HG03064 (cell line): Measurements from ENCODE around the gene ABCA1.
"Not testable (repeated sequence)": the region's sequence is repeated elsewhere in the genome, so short reads cannot be mapped to it uniquely, and the experiment has no call there.

ENCODE experiments used
- ATAC-seq: cut with Tn5 transposase; IDR thresholded peaks from one replicate; pipeline ENCODE4 v1.9.1; 2021; ENCODE audit warnings: low read depth; ENCODE audit not compliant: unreplicated experiment

The ABCA1 gene

GRCh38 chr9:104774831-104775573, 153.0 kb downstream of the ABCA1 start:
- ATAC-seq = peak; percentile 84

DNA sequence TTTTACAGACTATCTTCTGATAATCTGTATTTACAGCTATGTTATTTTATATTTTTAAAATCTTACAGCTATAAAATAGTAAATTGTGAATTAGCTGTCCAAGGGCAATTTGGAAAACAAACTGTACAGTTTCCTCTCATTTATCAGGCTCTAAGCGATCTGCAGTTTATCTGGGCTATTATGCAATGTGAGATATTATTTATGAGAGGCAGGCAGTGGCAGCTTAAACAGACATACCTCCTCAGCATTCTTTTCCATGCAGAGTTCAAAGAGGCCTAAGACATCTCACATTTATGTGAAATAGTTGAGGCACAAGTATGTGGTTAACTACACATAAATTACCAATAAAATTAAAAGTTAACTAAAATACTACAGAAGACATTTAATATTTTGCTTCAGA, 153.8 kb downstream of the ABCA1 start:
- no peak for ATAC-seq

DNA sequence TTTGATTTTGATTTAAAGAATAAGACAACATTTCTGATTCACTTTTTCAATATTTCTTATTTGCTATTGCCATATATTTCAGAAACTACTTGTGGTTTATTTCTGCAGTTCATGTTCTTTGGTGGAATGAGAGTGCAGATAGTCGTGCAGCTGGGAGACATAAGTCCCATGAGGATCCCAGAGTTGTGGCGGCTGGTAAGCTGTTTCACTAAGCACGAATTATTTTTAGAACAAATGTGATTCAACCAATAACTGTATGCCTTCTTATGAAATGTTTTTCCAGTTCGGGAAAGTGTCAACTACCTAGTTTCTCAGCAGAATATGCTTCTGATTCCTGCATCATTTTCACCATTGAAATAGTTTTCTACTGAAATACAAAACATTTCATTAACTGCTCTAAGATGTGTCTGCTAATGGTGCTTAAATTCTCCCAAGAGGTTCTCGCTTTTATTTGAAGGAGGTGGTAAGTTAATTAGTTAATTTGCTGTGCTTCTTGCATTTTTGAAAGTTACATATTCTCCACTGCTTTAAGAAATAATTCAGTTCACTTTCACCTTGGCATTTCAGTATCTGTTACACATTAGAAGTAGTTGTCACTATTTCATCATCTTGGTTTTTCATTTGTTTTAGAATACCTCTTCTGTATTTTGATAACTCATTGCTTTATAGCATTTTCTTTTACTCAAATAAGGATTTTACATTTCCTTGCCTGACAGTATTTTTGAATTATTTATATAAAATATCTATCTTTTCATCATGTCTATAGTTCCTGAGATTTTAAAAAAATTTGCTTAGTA, 155.0 kb downstream of the ABCA1 start:
- ATAC-seq = peak; percentile 47

- no peak for ATAC-seq
These were observed 158.3 kb downstream of the ABCA1 start for GRCh38 chr9:104769655-104770054.

DNA sequence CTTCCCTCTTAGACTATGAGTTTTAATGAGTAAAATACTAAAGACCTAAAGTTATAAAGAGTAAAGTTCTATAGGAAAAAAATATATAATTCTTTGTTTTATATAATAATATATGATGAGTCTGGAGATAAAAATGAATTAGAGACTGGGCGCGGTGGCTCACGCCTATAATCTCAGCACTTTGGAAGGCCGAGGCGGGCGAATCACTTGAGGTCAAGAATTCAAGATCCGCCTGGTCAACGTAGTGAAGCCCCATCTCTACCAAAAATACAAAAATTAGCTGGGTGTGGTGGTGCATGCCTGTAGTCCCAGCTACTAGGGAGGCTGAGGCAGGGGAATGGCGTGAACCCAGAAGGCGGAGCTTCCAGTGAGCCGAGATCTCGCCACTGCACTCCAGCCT, 158.9 kb downstream of the ABCA1 start:
- not testable (repeated sequence) for ATAC-seq

DNA sequence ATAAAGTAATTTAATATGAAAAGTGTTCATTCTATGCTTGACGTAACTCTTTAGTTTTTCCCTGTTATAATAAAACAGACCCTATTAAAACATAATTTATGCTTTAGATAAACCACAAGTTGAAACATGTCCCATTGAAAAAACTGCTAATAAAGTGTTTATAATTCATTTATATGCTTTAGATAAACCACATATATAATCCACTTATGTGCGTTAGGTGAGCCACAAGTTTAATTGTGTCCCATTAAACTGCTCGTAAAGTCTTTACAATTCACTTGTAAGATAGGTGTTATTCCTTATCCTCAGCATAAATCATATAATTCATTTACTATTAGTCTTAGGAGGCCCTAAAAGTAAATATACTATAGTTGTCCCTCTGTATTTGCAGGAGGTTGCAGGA, 160.4 kb downstream of the ABCA1 start:
- no peak for ATAC-seq

GRCh38 chr9:104766025-104766424, 161.9 kb downstream of the ABCA1 start:
- no peak for ATAC-seq

DNA sequence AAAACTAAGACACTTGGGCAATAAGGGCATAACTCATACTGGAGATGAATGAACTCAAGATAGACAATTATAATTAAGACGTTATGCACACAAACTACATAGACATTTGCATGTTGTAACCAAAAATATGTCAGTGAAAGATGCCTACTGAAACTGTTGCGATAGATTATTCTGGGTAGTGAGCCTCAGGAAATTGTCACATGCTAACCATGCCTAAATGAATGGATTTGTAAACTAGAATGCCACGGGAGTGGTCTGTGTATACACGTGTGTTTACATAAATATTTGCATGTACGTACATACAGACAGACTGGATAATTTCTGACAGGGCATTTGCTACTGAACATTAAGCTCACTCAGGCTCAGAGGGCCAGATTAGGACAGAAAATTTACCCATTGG, 162.8 kb downstream of the ABCA1 start:
- no peak for ATAC-seq

DNA sequence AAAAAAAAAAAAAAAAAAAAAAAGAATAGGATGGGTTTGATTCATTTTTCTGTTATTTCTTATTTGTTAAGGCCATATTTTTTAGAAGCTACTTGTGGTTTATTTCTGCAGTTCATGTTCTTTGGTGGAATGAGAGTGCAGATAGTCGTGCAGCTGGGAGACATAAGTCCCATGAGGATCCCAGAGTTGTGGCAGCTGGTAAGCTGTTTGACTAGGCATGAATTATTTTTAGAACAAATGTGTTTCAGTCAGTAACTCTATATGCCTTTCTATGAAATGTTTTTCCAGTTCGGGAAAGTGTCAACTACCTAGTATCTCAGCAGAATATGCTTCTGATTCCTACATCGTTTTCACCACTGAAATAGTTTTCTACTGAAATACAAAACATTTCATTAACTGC, 169.0 kb downstream of the ABCA1 start:
- no peak for ATAC-seq

DNA sequence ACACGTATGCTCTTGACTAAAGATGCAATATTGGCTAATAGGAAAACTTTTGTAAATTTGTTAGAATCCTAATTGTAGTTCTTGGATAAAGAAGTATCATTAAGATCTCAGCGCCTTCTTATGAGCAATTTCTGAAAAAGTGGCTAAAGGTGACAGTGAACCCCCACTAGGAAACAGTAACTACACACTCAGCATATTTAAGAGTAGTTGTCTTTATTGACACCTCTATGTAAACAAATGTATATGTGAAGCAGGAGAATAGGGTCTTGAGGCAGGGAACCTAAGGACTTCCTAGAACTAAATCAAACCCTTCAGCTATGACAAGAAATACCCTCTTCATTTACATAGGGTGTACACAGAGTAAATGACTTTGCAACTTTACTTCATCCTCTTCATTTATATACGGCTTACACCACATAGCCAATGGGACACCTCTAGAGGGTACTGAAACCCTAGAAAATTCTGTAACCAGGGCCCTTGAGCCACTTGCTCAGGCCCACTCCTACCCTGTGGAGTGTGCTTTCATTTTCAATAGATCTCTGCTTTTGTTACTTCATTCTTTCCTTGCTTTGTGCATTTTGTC, 177.7 kb downstream of the ABCA1 start:
- ATAC-seq = peak; percentile 25

DNA sequence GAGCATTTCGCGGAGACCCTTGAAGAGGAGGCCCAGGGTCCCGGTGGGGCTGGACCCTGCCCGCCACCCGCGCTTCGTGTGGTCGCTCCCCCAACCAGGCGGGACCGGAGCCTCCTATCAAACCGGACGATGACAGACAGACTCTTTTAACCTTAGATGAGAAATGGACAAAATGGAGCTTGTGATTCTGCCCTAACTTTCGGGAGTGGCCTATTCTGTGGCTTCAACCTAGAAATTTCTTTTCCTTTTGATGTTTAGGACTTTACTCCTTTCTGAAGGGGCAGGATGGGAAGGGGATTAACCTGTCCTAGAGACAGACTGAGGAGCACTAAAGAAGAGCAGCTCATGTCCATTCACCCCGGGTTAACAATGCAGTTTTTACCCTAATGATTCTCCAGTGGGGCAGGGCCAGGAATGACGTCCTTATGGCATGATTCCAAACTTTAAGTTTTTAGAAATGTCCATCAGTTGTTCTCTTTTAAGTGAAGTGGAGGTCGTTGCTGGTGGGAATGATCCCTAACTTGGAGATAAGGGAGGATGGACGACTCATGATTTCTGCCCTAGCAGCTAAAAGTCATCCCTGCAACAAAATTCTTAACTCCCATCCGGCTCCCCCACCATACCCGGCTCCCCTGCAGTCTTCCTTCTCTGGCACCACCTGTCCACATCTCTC, 179.5 kb downstream of the ABCA1 start:
- peak; percentile 4 for ATAC-seq

DNA sequence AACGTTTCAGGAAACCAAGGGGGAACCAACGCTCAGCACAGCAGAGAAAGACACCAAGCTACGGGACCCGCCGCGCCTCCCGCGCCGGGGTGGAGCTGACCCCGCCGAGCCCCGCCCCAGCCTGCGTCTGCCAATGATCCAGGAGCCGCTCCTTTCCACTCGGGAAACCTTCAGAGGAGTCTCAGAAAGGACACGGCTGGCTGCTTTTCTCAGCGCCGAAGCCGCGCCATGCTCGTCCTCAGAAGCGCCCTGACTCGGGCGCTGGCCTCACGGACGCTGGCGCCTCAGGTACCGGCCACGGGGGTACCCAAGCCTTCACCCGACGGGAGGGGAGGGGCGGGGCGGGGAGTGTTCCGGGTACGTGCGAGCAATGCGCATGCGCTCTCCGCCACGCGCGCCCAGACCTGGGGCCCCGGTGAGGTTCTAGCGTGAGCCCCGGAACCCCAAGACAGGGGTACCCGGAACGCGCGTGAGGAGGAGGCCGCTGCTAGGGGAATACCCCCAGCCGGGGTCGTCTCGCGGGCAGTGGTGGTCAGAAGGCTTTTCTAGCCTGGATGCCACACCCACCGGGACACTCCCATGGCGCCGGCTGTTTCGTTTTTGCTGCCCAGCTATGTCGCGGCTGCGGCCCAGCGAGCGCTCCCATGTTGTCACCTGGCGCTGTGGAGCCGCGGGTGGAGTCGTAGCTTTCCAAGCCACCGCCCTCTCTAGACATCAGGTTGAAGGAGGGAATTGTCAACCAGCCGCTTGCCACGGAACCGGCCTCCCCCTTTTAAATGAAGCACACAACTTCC, 180.2 kb downstream of the ABCA1 start, which contains the start of gene NIPSNAP3A:
TSS of gene NIPSNAP3A (plus strand) at position 119 of the 794 bp plus-strand sequence. CDS start at position 229, 110 bp downstream.
- ATAC-seq = peak; percentile 88

GRCh38 chr9:104747245-104747564, 180.8 kb downstream of the ABCA1 start:
- ATAC-seq = peak; percentile 23

DNA sequence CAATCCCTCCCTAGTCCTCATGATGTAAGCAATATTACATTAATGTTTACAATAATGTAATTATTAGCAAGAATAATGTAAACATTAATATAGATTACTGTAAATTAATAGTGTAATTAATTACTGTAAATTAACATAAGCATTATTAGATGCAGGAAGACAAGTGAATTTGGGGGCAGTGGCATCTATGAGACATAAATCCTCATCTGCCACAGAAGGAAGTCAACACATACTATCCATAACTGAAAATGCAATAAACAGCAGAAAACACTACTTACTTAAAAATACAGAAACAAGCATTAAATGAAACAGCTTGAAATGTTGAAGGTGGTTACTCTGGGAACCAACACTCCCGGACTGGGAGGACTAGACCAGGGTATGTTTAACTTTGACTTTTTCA, 181.2 kb downstream of the ABCA1 start:
- ATAC-seq = no peak

- ATAC-seq = no peak
These were observed 181.7 kb downstream of the ABCA1 start for GRCh38 chr9:104746285-104746684.

DNA sequence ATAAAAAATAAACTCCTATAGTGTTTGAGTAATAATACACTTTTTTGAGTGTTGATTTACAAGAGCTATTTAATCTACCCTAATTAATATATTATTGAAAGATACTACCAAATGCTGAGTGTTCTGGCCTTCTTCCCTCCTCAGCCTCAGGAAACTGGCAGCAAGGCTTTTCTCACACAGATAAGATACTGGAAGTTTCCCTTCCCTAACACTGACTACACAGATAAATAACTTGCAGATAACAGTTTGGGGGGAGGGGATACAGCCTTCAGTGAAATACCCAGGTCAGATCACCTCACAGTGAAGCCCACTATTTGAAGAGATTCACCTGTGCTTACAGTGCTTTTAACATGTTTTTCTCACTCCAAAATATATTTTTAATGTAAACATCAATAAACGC, 182.1 kb downstream of the ABCA1 start:
- no peak for ATAC-seq

GRCh38 chr9:104743376-104743985, 184.5 kb downstream of the ABCA1 start:
- no peak for ATAC-seq

- no peak for ATAC-seq
These were observed 187.3 kb downstream of the ABCA1 start for GRCh38 chr9:104740621-104741020.

DNA sequence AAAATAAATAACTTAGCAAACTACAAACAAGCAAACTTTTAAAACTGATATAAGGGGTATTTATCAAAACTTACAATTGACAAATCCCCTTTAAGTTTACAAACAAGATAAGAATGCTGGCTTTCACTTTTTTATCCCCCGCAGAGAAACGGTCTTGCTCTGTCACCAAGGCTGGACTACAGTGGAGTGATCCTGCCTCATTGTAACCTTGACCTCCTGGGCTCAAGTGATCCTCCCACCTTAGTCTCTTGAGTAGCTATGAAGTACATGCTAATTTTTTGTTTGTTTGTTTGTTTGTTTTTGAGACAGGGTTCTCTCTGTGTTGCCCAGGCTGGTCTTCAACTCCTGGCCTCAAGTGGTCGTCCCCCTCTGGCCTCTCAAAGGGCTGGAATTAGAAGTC, 189.5 kb downstream of the ABCA1 start:
- no peak for ATAC-seq
